Lower lobe of right lung (tissue), 2 donors: ENCODE data around the gene MTUS2. TPM values are rescaled to one million over a fixed set of nuclear protein-coding genes. Genes with fewer than 3 reads are reported as not detected.

Source experiments
- ATAC-seq, 2 donors: fragments of 200-7000 bp; cut with Tn5 transposase; one replicate each; pipeline ENCODE4 v1.9.1; 2020 to 2022; ENCODE audit warnings: mild to moderate bottlenecking in 2 of 2, moderate library complexity in 2 of 2
- DNase-seq: peaks from one replicate; pipeline ENCODE4 v3.0.0-alpha.2; 2020
- H3K27ac ChIP-seq: fragments of 200-600 bp; one replicate; pipeline ENCODE4 v1.8.0; 2022
- H3K27me3 ChIP-seq: fragments of 200-600 bp; one replicate; pipeline ENCODE4 v1.8.0; 2022; ENCODE audit warnings: low read depth
- H3K36me3 ChIP-seq: fragments of 200-600 bp; one replicate; pipeline ENCODE4 v1.8.0; 2022; ENCODE audit warnings: mild to moderate bottlenecking
- H3K4me1 ChIP-seq: fragments of 200-600 bp; one replicate; pipeline ENCODE4 v1.8.0; 2022
- H3K4me3 ChIP-seq: fragments of 200-600 bp; one replicate; pipeline ENCODE4 v1.8.0; 2022; ENCODE audit warnings: mild to moderate bottlenecking
- H3K9me3 ChIP-seq: fragments of 200-600 bp; one replicate; pipeline ENCODE4 v1.8.0; 2022
- intact Hi-C: fragments of 100-400 bp; cut with DNase I; formaldehyde crosslinking; loops from one replicate; pipeline ENCODE4 v1.11.0; 2022
- total RNA-seq: library from RNA; stranded (reverse); fragmentation: NEBNext Ultra II Directional; extraction: Animal tissue kit (Norgen Biotek cat#: 25700); gene quantifications from one replicate; pipeline ENCODE4 v1.2.1, GENCODE V29; 2021
- TF ChIP-seq, protein P1 (sequence below): fragments of 200-600 bp; IDR thresholded peaks from one replicate; pipeline ENCODE4 v1.8.0; 2022; ENCODE audit warnings: antibody characterized with exemption, mild to moderate bottlenecking
- donor health status: DM: no; HTN: yes; CAD: no; lungs with severe emphysema.

MTUS2 gene
- total RNA-seq, 1 donor from 2014 or later = 0.21 TPM

DNA sequence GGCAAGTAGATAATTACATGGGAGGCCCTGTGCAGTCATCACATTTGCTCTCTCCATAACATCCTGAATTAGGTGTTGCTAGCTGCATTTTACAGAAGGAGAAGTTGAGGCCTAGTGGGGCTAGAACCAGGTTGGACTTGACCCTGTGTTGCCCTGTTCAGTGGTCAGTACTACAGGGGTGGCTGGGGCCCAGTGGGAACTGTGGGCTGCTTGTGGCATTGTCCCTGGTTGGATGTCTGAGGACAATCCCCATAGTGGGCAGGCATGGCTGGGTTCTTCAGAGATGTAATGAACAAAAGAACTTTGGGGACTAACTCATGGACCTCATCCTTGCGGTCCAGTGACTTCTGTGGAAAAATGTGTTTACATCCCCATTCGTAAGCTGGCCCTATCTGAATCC, 38.9 kb downstream of the MTUS2 start:
- intact Hi-C loops = no loop called here
- H3K27ac ChIP-seq = no peak overlapping the region
- TF ChIP-seq, protein P1, sequence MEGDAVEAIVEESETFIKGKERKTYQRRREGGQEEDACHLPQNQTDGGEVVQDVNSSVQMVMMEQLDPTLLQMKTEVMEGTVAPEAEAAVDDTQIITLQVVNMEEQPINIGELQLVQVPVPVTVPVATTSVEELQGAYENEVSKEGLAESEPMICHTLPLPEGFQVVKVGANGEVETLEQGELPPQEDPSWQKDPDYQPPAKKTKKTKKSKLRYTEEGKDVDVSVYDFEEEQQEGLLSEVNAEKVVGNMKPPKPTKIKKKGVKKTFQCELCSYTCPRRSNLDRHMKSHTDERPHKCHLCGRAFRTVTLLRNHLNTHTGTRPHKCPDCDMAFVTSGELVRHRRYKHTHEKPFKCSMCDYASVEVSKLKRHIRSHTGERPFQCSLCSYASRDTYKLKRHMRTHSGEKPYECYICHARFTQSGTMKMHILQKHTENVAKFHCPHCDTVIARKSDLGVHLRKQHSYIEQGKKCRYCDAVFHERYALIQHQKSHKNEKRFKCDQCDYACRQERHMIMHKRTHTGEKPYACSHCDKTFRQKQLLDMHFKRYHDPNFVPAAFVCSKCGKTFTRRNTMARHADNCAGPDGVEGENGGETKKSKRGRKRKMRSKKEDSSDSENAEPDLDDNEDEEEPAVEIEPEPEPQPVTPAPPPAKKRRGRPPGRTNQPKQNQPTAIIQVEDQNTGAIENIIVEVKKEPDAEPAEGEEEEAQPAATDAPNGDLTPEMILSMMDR = no peak
- peaks cover 4% of the 10 kb centered on the region for H3K27me3 ChIP-seq
- H3K4me1 ChIP-seq = no peaks in the 10 kb centered on the region
- H3K4me3 ChIP-seq = no peak overlapping the region
- DNase-seq (no peak), ATAC-seq (peak in 1 of 2 donors; percentile 48)
- H3K9me3 ChIP-seq = no peaks in the 10 kb centered on the region
- no peaks in the 10 kb centered on the region for H3K36me3 ChIP-seq

DNA sequence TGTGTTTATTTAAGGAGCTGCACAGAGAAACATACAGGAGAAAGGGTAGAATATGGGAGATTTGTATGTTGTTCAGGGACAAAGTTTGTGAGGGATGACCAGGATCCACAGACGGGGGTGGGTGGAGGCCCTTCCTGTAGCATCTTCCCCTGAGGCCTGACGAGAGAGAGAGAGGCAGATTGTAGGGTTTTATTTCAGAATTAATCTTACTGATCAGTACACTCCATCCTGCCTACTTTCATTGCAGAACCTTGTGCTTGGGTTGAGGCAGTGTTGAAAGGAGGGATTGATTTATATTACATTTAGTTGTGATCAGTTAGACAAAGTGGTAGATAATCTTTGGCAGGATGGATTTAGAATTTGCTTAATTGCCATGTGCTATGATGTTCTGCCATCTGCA, 39.6 kb downstream of the MTUS2 start:
- TF ChIP-seq, protein P1 = no peak
- H3K4me1 ChIP-seq = no peaks in the 10 kb centered on the region
- intact Hi-C loops = no loop called here
- peaks cover 4% of the 10 kb centered on the region for H3K27me3 ChIP-seq
- no peak overlapping the region for H3K27ac ChIP-seq
- DNase-seq (no peak), ATAC-seq (no peak)
- H3K36me3 ChIP-seq = no peaks in the 10 kb centered on the region
- H3K4me3 ChIP-seq = no peak overlapping the region
- H3K9me3 ChIP-seq = no peaks in the 10 kb centered on the region

DNA sequence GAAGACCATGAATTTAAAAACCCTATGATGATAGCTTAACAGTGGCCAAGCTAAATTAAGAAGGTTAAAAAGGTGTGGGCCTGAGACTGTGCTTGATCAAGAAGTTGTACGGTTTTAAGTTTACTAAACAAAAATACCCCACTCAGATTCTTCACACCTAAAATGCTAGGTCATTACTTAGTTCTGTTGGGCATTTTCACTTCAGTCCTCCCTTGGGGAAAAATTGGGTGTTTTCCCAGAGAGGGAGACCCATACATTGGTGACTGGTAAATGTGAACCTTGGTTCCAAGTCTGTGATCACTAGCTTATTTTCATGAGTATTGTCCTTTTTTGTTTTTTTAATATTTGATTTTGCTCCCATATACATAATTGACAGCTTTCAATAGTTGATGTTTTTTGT, 44.4 kb downstream of the MTUS2 start:
- TF ChIP-seq, protein P1 = no peak
- H3K36me3 ChIP-seq = no peaks in the 10 kb centered on the region
- no peak overlapping the region for H3K27ac ChIP-seq
- H3K27me3 ChIP-seq = no peaks in the 10 kb centered on the region
- no peaks in the 10 kb centered on the region for H3K4me1 ChIP-seq
- no peak overlapping the region for H3K4me3 ChIP-seq
- no peaks in the 10 kb centered on the region for H3K9me3 ChIP-seq
- intact Hi-C loops = no loop called here
- ATAC-seq (no peak), DNase-seq (no peak)

DNA sequence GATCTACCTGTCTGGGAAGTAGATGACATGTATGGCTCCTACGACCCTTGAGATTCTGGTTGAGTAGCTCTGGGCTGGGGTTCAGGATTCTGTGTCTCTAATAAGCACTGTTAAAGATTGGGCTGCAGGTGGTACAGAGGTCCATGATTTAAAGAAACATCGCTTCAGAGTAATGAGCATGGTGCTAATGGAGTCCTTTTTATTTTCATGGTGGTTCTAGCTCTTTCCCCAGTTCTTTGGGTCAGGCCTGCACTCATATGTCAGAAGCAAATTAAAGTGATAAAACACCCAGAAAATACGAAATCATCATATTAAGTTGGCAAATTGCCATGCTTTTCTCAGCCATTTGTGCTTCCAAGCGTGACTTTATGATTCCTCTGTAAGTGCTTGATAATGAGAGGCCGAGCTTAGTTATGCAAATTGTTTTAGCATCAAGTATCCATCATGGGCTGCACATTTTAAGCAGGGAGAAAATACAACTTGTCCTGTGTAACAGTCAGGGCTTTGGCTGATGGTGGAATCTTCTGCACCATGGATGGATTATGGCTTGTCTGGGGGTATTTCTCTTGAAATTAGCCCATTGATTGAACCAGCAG, 45.1 kb downstream of the MTUS2 start:
- H3K4me3 ChIP-seq = no peak overlapping the region
- no peaks in the 10 kb centered on the region for H3K27me3 ChIP-seq
- no peaks in the 10 kb centered on the region for H3K4me1 ChIP-seq
- no peak for ATAC-seq
- H3K9me3 ChIP-seq = no peaks in the 10 kb centered on the region
- no peaks in the 10 kb centered on the region for H3K36me3 ChIP-seq
- TF ChIP-seq, protein P1 = no peak
- H3K27ac ChIP-seq = no peak overlapping the region
- DNase-seq = no peak
- intact Hi-C loops = no loop called here

DNA sequence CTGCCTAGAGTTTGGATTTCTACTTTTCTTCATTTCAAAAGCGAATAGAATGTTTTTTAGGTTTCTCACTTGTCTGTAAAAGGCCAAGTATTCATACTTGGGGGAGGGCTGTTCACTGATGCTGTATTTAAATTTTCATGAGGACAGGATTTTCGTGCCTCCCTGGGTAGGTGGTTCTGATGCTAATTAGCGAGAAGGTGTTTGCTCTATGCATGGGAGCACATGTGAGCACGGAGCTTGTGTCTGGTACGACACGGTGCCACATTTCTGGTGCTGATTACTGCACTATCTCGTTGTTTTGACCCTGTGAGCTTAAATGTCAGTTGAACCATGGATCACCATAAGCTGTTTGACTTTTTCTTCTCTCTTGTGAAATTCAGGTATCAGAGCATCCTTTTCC, 45.8 kb downstream of the MTUS2 start:
- no peak for ATAC-seq
- Histone ChIP-seq H3K4me1 (no peaks in the 10 kb centered on the region), H3K36me3 (no peaks in the 10 kb centered on the region), H3K9me3 (no peaks in the 10 kb centered on the region), H3K27ac (no peak overlapping the region), H3K4me3 (no peak overlapping the region), H3K27me3 (no peaks in the 10 kb centered on the region)
- no peak for DNase-seq
- intact Hi-C loops = no loop called here
- TF ChIP-seq, protein P1 = no peak
